Tibial artery (tissue), 4 donors: ENCODE measurements around the gene OCIAD2.
"Not testable (repeated sequence)": the region's sequence is repeated elsewhere in the genome, so short reads cannot be mapped to it uniquely, and the experiment has no call there.

Experiments
- DNase-seq, 2 donors: peaks; one replicate each; pipeline ENCODE4 v3.0.0-alpha.2; 2019
- H3K27ac ChIP-seq, 2 donors: fragments of 200-600 bp; sonication (generic) in 1 of 2; 1 replicate in 1 of 2; 2 replicates in 1 of 2; pipeline ENCODE4 v1.5.1; 2018 to 2019; ENCODE audit warnings: mild to moderate bottlenecking in 1 of 2
- H3K27me3 ChIP-seq, 2 donors: fragments of 200-600 bp; sonication (generic) in 1 of 2; one replicate each; pipeline versions ENCODE4 v1.5.1 to v1.6.0; 2016 to 2019
- H3K36me3 ChIP-seq, 3 donors: fragments of 200-600 bp; sonication (generic) in 2 of 3; one replicate each; pipeline ENCODE4 v1.5.1; 2016 to 2019; ENCODE audit warnings: mild to moderate bottlenecking in 2 of 3
- H3K4me1 ChIP-seq, 4 donors: fragments of 200-600 bp; sonication (generic) in 2 of 4; 1 replicate in 3 of 4; 2 replicates in 1 of 4; pipeline ENCODE4 v1.5.1; 2016 to 2019
- H3K4me3 ChIP-seq, 2 donors: fragments of 200-600 bp; sonication (generic) in 1 of 2; 1 replicate in 1 of 2; 2 replicates in 1 of 2; pipeline ENCODE4 v1.5.1; 2018 to 2019; ENCODE audit warnings: mild to moderate bottlenecking in 2 of 2
- H3K9me3 ChIP-seq, 3 donors: fragments of 200-600 bp; sonication (generic) in 1 of 3; one replicate each; pipeline ENCODE4 v1.5.1; 2016 to 2019
- intact Hi-C: fragments of 100-400 bp; cut with DNase I; formaldehyde crosslinking; loops from one replicate; pipeline ENCODE4 v1.15.0; 2023; ENCODE audit warnings: low total_unique reads
- TF ChIP-seq, protein P1 (sequence below), 2 experiments: fragments of 200-600 bp in 1 of 2; fragments of 450-650 bp in 1 of 2; IDR thresholded peaks; one replicate each; pipeline ENCODE4 v1.5.1; 2017 to 2019; ENCODE audit warnings: antibody characterized with exemption in 2 of 2, mild to moderate bottlenecking in 1 of 2, moderate library complexity in 1 of 2

OCIAD2 gene

DNA sequence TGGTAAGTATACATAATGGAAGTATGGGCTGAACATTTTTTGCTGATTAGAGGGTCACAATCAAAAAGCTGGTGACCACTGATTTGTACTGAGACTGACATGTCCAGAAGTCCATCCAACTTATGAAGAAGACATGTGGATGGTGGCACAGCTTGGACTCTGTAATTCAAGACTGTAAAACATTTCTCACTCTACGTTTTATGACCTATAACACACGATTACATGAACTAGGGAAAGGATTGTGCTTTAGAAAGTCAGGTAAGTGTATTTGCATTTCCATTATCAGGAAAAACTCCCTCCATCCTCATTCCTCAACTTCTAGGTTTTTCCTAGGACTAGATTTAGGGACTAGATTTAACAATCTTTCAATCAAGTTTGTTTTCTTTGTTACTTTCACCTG is 30.5 kb upstream of the OCIAD2 start:
- no peaks in the 10 kb centered on the region for H3K27me3 ChIP-seq
- no peaks in the 10 kb centered on the region for H3K36me3 ChIP-seq
- DNase-seq, result no peak
- TF ChIP-seq, protein P1, sequence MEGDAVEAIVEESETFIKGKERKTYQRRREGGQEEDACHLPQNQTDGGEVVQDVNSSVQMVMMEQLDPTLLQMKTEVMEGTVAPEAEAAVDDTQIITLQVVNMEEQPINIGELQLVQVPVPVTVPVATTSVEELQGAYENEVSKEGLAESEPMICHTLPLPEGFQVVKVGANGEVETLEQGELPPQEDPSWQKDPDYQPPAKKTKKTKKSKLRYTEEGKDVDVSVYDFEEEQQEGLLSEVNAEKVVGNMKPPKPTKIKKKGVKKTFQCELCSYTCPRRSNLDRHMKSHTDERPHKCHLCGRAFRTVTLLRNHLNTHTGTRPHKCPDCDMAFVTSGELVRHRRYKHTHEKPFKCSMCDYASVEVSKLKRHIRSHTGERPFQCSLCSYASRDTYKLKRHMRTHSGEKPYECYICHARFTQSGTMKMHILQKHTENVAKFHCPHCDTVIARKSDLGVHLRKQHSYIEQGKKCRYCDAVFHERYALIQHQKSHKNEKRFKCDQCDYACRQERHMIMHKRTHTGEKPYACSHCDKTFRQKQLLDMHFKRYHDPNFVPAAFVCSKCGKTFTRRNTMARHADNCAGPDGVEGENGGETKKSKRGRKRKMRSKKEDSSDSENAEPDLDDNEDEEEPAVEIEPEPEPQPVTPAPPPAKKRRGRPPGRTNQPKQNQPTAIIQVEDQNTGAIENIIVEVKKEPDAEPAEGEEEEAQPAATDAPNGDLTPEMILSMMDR (IDR thresholded peaks at IDR 0.05), result no peak
- peaks cover 0 to 9% (median 3%) of the 10 kb centered on the region in 4 donors for H3K4me1 ChIP-seq
- peaks cover 0 to 7% (median 0%) of the 10 kb centered on the region in 3 donors for H3K9me3 ChIP-seq
- H3K4me3 ChIP-seq, result no peak overlapping the region
- intact Hi-C loops, result no loop called here
- H3K27ac ChIP-seq, result no peak overlapping the region

DNA sequence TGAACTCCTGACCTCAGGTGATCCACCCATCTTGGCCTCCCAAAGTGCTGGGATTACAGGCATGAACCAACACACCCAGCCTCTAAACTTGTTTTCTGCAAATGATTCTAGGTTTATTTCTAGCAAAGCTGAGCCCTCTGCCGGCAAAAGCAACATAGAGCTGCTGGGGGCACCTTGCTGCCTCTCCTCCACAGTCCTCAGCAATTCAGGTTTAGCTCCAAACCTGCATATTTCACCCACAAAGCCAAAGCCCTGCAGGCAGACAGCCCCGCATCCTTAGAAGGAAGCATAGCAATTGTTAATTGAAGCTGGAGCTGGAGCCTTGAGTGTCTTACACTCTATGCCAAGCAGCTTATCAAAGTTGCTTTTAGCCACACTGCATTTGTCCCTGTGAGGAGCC is 24.9 kb upstream of the OCIAD2 start:
- no peaks in the 10 kb centered on the region for H3K4me1 ChIP-seq
- H3K36me3 ChIP-seq, result no peaks in the 10 kb centered on the region
- no peak overlapping the region for H3K4me3 ChIP-seq
- DNase-seq, result no peak
- H3K9me3 ChIP-seq, result no peaks in the 10 kb centered on the region
- TF ChIP-seq, protein P1 (IDR thresholded peaks at IDR 0.05), result no peak
- H3K27me3 ChIP-seq, result no peaks in the 10 kb centered on the region
- intact Hi-C loops, result no loop called here
- H3K27ac ChIP-seq, result no peak overlapping the region

DNA sequence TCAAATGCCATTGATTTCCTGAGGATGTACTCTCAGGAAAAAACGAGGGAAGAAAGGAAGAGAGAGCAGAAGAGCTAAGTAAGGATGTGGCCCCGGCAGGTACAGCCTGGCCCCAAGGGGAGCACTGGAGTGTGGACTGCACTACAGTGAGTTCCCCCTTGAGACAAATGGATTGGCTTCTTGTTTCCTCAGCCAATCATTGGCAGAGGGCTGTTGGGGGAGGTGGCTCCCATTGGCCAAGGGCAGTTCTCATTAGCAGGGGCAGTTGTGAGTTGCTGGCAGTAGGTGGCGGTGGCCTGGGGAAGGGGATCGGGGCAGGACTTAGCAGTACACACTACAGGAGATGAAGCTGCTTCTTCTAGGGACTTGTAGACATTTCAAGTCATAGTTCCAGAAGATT is 24.1 kb upstream of the OCIAD2 start:
- intact Hi-C loops, result no loop called here
- Histone ChIP-seq H3K27me3 (no peaks in the 10 kb centered on the region), H3K36me3 (no peaks in the 10 kb centered on the region), H3K27ac (no peak overlapping the region), H3K9me3 (no peaks in the 10 kb centered on the region), H3K4me1 (no peaks in the 10 kb centered on the region), H3K4me3 (no peak overlapping the region)
- TF ChIP-seq, protein P1 (IDR thresholded peaks at IDR 0.05), result no peak
- DNase-seq, result no peak

DNA sequence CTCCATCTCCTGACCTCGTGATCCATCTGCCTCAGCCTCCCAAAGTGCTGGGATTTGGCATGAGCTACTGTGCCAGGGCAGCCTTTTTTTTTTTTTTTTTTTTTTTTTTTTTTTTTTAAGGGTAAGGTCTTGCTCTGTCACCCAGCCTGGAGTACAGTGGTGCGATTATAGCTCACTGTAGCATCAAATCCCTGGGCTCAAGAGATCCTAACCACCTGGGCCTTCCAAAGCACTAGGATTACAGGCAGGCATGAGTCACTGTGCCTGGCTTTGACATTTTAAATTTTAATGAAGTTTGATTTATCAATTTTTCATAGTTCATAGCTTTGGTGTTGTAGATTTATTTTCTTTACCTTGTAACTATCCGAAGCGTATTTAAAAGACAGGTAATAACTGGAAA is 17.8 kb upstream of the OCIAD2 start:
- Histone ChIP-seq H3K36me3 (no peaks in the 10 kb centered on the region), H3K9me3 (no peaks in the 10 kb centered on the region), H3K4me3 (no peak overlapping the region), H3K27ac (no peak overlapping the region), H3K4me1 (no peaks in the 10 kb centered on the region), H3K27me3 (no peaks in the 10 kb centered on the region)
- TF ChIP-seq, protein P1 (IDR thresholded peaks at IDR 0.05), result no peak
- no peak for DNase-seq
- intact Hi-C loops, result no loop called here

DNA sequence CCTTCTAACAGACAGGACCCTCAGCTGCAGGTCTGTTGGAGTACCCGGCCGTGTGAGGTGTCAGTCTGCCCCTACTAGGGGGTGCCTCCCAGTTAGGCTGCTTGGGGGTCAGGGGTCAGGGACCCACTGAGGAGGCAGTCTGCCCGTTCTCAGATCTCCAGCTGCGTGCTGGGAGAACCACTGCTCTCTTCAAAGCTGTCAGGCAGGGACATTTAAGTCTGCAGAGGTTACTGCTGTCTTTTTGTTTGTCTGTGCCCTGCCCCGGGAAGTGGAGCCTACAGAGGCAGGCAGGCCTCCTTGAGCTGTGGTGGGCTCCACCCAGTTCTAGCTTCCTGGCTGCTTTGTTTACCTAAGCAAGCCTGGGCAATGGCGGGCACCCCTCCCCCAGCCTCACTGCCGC is 16.5 kb upstream of the OCIAD2 start:
- DNase-seq, intact Hi-C loops, H3K27ac ChIP-seq, H3K4me3 ChIP-seq, H3K27me3 ChIP-seq, H3K4me1 ChIP-seq, H3K36me3 ChIP-seq, H3K9me3 ChIP-seq: not testable (repeated sequence)

DNA sequence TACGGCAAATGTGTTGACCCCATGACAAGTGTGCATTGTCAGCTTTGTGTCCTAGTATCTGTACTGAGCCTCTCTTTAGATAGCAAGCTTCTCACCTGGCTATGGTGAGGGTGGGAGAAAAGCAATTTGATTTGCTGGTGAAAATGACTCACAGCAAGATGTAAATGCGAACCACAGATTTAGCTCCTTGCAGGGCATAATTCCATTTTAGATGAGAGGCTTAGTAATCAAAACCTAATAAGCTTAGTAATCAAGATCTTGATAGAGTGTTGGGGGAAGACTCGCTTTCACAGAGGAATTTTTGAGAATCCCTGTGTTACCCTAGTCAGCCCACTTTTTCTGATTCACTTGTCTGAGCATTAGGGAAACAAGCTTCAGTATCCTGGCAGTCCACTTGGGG is 7.7 kb upstream of the OCIAD2 start:
- Histone ChIP-seq H3K27ac (no peak overlapping the region), H3K4me3 (no peak overlapping the region), H3K36me3 (no peaks in the 10 kb centered on the region), H3K27me3 (no peaks in the 10 kb centered on the region), H3K9me3 (no peaks in the 10 kb centered on the region), H3K4me1 (no peaks in the 10 kb centered on the region)
- TF ChIP-seq, protein P1 (IDR thresholded peaks at IDR 0.05), result no peak
- no peak for DNase-seq
- intact Hi-C loops, result no loop called here
